ENCODE results near the gene PLEKHG5. TPM values are rescaled to one million over a fixed set of nuclear protein-coding genes. Genes with fewer than 3 reads are reported as not detected.
A peak's percentile ranks its signal among the peaks of the same experiment; 100 is the strongest.

Gene PLEKHG5
- total RNA-seq, 6 donors from 2014 or later = 5.0 to 31.4 (median 12.6) TPM

- peak; percentile 73 to 94 for DNase-seq
- peaks cover 0 to 16% (median 8%) of the 10 kb centered on the region in 4 donors for H3K27me3 ChIP-seq
- TF ChIP-seq POLR2A (IDR thresholded peaks at IDR 0.05) (no peak), EP300 (IDR thresholded peaks at IDR 0.05) (no peak), CTCF (IDR thresholded peaks at IDR 0.05) (peak; percentile 84 to 97 (median 88)), POLR2AphosphoS5 (IDR thresholded peaks at IDR 0.05) (no peak)
- H3K36me3 ChIP-seq = no peaks in the 10 kb centered on the region
- peak overlapping the region; percentile 33 to 62 (median 60) for H3K4me3 ChIP-seq
- peak; percentile 82 to 83 for ATAC-seq (ENCODE audit: low FRiP score in 2 of 2)
- peak overlapping the region in 1 of 4 donors; percentile 79 for H3K27ac ChIP-seq
- peaks cover 31 to 48% (median 36%) of the 10 kb centered on the region in 4 donors for H3K4me1 ChIP-seq
- 13% methylated on average over 8 to 21 of the region's 21 CpGs for WGBS, 2 donors
- no peaks in the 10 kb centered on the region for H3K9me3 ChIP-seq
Observed at GRCh38 chr1:6489799-6490180, 1.7 kb downstream of the PLEKHG5 start.

GRCh38 chr1:6489383-6489765, 2.1 kb downstream of the PLEKHG5 start:
- DNase-seq (no peak), ATAC-seq (ENCODE audit: low FRiP score in 2 of 2) (no peak)
- WGBS, 2 donors = 71 to 85% methylated on average over 4 to 9 of the region's 9 CpGs
- Histone ChIP-seq H3K9me3 (no peaks in the 10 kb centered on the region), H3K27me3 (peaks cover 0 to 20% (median 8%) of the 10 kb centered on the region in 4 donors), H3K4me3 (no peak overlapping the region), H3K36me3 (no peaks in the 10 kb centered on the region), H3K27ac (no peak overlapping the region), H3K4me1 (peaks cover 34 to 52% (median 40%) of the 10 kb centered on the region in 4 donors)
- no peak for TF ChIP-seq CTCF (IDR thresholded peaks at IDR 0.05)
- no peak for TF ChIP-seq POLR2AphosphoS5 (IDR thresholded peaks at IDR 0.05)
- no peak for TF ChIP-seq EP300 (IDR thresholded peaks at IDR 0.05)
- TF ChIP-seq POLR2A (IDR thresholded peaks at IDR 0.05) = no peak

- Histone ChIP-seq H3K4me3 (no peak overlapping the region), H3K27me3 (peaks cover 0 to 20% (median 8%) of the 10 kb centered on the region in 4 donors), H3K9me3 (no peaks in the 10 kb centered on the region), H3K4me1 (peaks cover 39 to 58% (median 44%) of the 10 kb centered on the region in 4 donors), H3K27ac (no peak overlapping the region), H3K36me3 (no peaks in the 10 kb centered on the region)
- ATAC-seq (ENCODE audit: low FRiP score in 2 of 2) = no peak
- WGBS, 2 donors = 83 to 89% methylated on average over 1 to 9 of the region's 13 CpGs
- TF ChIP-seq POLR2AphosphoS5 (IDR thresholded peaks at IDR 0.05) (no peak), EP300 (IDR thresholded peaks at IDR 0.05) (no peak), POLR2A (IDR thresholded peaks at IDR 0.05) (no peak), CTCF (IDR thresholded peaks at IDR 0.05) (no peak)
- DNase-seq = peak in 1 of 2 donors; percentile 59
Observed at GRCh38 chr1:6488602-6489382, 2.7 kb downstream of the PLEKHG5 start.

- 82 to 84% methylated on average over 10 to 14 of the region's 14 CpGs for WGBS, 2 donors
- peaks cover 42 to 63% (median 45%) of the 10 kb centered on the region in 4 donors for H3K4me1 ChIP-seq
- no peak for ATAC-seq (ENCODE audit: low FRiP score in 2 of 2)
Observed at GRCh38 chr1:6487804-6488484, 3.5 kb downstream of the PLEKHG5 start.

More at GRCh38 chr1:6487804-6488484, 3.5 kb downstream of the PLEKHG5 start:
- Histone ChIP-seq H3K4me3 (no peak overlapping the region), H3K27ac (peak overlapping the region in 1 of 4 donors; percentile 33), H3K9me3 (no peaks in the 10 kb centered on the region), H3K27me3 (peaks cover 0 to 20% (median 8%) of the 10 kb centered on the region in 4 donors), H3K36me3 (no peaks in the 10 kb centered on the region)
- no peak for DNase-seq
- no peak for TF ChIP-seq EP300 (IDR thresholded peaks at IDR 0.05)
- TF ChIP-seq POLR2AphosphoS5 (IDR thresholded peaks at IDR 0.05) = no peak
- no peak for TF ChIP-seq POLR2A (IDR thresholded peaks at IDR 0.05)
- no peak for TF ChIP-seq CTCF (IDR thresholded peaks at IDR 0.05)
